Measurements from ENCODE around the gene PTCH2.
"Not testable (repeated sequence)": the region's sequence is repeated elsewhere in the genome, so short reads cannot be mapped to it uniquely, and the experiment has no call there.

Gene PTCH2

DNA sequence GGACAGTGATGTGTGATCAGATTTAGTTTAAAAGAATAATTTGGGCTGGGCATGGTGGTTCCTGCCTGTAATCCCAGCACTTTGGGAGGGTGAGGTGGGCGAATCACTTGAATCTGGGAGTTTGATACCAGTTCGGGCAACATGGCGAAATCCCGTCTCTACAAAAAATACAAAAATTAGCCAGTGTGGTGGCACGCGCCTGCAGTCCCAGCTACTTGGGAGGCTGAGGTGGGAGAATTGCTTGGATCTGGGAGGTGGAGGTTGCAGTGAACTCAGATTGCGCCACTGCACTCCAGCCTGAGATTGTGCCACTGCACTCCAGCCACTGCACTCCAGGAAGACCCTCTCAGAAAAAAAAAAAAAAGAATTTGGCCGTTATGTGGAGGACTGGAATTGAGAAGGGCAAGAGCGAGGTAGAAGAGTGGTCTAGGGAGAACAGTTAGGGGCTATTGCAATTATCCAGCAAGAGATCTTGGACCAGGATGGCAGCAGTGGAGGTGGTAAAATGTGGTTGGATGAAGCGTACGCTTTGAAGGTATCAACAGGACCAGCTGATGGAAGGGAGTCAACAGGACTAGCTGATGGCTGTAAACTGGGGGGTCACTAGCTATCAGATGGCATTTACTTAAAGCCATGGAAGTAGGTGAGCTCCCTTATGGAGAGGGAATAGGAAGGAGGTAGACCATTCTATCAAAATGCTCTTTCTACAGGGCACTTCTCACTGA lies 25.1 kb downstream of the PTCH2 start:
- DNase-seq: no peak

DNA sequence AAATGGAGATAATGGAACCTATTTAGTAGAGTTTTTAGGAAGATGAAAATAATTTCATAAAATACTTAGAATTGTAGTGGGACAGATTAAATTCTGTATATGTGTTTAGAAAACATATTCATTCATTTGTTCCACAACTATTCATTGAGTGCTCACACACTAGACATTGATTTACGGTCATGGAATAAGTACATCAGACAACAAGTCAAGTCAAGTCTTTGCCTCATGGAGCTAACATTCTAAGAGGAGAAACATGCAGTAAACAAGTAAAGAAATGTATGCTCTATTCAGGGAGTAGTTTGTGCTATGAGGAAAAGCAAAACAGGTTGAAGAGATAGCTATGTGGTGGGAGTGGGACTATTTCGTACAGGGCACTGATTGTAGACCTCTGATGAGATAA lies 25.7 kb downstream of the PTCH2 start:
- no peak for DNase-seq

DNA sequence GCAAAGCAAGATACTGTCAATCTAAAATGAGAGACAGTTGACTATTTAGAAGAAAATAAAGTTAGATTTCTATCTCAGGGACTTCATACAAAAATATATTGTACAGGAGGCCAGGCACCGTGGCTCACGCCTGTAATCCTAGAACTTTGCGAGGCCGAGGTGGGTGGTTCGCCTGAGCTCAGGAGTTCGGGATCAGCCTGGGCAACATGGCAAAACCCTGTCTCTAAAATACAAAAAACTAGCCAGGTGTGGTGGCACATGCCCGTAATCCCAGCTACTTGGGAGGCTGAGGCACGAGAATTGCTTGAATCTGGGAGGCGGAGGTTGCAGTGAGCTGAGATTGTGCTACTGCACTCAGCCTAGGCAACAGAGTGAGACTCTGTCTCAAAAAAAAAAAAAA lies 27.1 kb downstream of the PTCH2 start:
- DNase-seq: not testable (repeated sequence)

DNA sequence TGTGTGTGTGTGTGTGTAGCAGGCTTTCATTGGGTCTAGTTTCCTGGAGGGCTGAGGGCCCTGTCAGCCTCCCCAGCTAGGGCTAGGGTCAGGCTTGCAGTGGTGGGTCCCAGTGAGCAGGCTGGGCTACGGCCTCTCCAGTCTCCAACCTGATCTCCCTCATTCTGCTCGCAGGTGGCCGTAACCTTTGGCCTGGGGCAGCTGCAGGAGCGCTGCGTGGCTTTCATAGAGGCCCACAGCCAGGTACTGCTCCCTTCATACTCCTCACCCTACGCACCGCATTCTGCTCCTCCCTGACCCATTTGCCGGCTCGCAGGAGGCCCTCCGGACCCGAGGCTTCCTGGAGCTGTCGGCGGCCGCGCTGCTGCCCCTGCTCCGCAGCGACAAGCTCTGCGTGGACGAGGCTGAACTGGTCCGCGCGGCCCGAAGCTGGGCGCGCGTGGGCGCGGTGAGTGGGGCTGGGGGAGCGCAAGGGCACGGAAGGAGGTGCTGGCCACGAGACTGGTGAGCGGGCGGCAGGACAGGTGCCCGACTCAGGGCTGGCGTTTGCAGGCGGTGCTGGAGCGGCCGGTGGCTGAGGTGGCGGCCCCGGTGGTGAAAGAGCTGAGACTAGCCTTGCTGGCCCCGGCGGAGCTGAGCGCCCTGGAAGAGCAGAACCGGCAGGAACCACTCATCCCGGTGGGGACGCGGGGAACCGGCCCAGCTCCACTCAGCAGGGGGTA lies 30.1 kb downstream of the PTCH2 start:
- no peak for DNase-seq

DNA sequence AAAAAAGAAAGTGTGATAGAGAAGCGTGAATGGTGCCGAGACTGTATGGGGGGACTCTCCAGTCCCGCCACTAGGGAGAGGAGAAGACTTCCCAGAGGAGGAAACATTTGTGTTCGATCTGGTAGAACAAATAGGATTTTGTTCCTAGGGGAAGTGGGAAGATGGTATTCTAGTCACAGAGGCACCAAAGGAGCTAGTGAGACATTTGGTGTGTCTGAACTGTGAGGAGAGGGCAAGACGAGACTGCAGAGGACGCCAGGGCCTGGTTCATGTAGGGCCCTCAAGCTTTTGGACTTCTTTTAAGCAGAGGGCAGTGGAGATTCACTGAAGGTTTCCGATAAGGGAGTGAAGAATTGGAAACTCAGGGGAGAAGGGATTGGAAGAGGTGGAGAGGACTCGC lies 31.8 kb downstream of the PTCH2 start:
- DNase-seq: no peak

DNA sequence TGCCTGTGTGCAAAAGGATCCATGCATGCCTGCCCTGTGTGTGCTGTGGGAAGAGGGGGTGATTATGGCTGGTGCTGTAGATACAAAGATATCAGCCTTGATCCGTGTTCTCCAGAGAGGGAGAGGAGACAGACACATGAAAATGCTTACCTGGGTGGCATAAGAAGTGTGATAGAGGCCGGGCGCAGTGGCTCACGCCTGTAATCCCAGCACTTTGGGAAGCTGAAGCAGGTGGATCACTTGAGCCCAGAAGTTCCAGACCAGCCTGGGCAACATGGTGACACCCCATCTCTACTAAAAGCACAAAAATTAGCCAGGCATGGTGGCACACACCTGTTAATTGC lies 32.3 kb downstream of the PTCH2 start:
- DNase-seq: not testable (repeated sequence)

DNA sequence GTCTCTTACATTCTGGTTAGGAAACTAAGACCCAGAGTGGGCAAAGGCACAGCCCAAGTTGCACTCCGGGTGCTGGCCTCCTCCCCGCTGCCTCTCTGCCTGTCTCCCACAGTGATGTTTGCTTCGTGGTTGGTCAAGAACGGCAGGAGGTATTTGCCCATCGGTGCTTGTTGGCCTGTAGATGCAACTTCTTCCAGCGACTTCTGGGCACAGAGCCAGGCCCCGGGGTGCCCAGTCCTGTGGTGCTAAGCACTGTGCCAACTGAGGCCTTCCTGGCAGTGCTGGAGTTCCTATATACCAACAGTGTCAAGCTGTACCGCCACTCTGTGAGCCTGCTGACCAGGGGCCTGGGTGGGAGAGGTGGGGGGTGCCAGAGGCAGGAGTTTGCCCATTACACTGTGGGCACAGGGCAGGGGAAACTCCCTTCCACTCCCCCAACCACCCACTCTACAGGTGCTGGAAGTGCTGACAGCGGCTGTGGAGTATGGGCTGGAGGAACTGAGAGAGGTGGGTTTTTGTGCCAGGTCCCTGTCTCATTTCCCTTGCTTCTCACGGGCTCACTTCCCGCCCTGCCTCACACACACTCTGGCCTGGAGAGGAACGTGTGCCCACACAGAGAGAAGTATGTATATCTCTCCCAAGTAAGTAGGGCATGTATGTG lies 32.8 kb downstream of the PTCH2 start:
- DNase-seq: no peak

DNA sequence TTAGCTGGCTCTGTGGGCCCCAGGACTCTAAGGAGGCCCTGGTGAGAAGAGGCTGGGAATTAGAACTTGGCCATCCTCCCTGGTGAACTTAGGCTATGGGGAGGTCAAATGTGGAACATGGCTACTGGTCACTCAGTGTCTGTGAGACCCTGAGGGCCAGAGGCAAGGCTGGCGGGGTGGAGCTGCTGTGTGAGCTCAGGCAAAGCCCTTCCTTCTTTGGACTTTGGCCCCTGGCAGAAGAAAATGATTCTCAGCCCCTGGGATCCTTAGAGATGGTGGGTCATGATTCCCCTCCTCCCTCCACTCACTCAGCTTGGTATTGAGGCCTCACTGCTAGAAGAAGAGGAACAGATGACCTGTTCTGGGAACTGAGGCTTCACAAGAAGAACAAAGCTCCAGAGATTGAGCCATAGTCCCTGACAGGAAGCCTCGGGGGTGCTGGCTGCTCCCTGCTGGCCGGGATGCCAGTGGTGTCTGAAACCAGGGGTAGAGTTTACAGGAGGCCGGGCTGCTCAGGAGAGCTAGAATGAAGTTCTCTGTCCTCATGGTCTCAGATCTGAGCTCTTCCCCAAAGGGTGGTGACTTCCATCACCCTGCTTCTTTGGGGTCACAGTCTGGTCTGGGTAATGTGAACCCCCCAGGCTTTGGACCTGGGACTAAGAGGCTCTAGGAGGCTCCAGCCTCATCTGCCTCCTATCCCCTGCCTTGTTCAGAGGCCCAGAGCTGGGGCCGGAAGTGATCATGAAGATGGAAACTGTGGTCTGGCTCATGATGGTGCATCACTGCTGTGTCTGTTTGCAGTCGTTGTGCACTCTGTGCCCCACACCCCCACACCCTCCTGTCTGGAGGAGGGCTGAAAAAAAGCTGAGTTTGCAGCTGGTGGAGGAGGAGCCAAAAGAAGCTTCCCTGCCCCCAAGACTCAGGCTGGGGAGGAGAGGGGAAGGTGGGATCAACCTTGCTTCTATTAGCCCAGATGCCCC lies 33.8 kb downstream of the PTCH2 start:
- no peak for DNase-seq

DNA sequence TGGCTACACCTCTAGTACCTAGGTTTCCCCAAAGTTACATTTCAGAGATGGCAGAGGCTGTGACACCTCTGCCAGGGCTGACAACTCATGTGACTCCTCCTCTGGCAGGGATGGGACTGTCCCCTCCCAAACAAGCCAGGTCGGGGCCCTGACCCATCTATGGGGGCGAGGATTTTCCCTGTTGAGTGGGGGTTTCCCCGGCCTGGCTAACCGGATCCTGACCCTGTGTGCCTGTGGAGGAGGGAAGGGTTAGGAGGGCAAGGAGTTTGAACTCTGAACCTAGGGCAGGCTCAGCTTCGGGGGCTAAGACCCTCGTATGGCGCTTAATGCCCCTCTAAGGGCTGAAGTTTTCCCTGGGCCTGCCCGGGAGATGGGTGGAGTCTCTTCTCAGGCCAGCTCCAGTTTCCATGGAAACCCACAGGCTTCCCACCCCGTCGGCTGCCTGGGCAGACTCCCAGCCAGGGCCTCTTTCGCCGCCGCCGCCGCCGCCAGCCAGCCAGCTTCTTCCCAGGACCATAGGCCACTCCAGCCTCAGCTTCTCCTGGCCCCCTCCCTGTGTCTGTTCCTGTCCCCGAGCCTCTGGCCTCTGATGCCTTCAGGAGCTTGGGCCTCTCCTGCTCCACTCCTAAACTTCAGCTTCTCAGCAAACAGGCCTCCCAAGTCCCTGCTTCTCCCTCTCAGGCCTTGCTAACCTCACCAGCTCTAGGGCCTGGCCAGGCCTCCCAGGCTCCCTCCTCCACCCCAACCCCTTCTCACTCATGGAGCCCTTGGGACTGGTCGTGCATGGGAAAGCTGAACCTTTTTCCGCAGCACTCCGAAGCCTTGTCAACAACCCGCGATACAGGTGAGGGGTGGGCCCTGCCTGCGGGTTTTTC lies 34.8 kb downstream of the PTCH2 start, which contains the start of gene BTBD19:
BTBD19 (plus strand) TSS at position 461 of the 875 bp plus-strand sequence; CDS start at position 759, 298 bp downstream.
- DNase-seq: no peak

DNA sequence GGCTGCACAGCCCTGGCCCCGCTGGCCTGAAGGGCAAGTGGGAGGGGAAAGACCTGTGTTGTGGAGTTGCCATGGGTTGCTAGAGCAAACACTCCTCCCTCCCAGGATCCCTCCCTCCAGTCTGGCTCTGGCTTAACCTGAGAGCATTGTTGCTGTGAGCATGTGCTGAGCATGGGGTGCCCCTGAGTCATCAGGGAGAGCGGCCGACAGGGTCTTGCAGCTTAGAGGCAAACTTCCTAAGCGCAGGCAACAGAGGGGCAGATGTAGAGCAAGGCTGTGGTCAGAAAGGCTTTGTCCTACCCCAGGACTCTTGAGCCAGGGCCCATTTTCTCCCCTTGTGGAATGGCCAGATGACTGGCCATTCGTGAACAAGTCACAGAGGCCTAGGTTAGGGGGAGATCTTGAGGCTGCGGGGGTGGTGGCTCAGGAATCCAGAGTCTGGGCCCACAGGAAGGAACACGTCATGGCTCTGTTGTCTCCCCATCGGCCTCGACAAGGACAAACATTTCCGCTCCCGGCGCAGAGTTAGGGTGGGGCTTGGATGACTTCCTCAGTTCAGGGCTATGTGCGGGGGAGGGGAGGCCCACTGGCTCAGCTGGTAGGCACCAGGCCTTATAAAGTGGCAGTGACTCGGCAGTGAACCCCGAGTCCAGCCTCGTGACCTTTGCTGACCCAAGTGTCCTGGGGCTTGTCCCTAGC lies 35.5 kb downstream of the PTCH2 start:
- DNase-seq: no peak

DNA sequence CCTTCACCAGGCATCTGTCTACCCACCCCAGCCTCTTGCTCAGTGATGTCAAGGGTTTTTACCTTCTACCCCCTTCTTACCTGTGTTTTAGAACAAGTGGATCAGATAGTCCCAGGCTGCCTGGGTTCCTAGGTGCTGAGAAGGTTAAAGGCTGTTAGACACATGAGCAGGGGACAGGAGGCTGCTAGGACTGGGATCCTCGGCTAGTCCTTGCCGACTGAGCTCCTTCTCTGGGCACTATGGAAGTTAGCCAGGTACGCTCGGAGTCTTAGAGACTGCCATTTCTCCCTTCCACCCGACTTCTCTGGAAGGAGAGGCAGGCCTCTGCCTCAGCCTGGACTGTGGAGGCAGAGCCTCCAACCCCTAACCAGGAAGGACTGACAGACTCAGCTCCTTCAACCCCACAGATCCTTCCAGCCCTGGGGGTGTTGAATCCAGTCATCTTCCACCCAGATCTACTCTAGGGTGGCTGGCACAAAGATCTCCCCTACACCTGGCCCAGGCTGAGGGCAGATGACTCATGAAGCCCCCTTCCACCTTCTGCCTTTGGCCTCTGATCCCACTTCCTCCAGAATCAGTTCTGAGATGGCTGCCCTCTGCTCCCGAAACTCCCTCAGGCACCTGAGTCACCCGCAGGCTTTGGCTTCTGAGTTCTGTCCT lies 36.2 kb downstream of the PTCH2 start, which contains the start of gene DYNLT4:
DYNLT4 (minus strand) TSS at position 648 of the 660 bp plus-strand sequence. CDS start 683 bp downstream, outside the sequence.
- DNase-seq: no peak

DNA sequence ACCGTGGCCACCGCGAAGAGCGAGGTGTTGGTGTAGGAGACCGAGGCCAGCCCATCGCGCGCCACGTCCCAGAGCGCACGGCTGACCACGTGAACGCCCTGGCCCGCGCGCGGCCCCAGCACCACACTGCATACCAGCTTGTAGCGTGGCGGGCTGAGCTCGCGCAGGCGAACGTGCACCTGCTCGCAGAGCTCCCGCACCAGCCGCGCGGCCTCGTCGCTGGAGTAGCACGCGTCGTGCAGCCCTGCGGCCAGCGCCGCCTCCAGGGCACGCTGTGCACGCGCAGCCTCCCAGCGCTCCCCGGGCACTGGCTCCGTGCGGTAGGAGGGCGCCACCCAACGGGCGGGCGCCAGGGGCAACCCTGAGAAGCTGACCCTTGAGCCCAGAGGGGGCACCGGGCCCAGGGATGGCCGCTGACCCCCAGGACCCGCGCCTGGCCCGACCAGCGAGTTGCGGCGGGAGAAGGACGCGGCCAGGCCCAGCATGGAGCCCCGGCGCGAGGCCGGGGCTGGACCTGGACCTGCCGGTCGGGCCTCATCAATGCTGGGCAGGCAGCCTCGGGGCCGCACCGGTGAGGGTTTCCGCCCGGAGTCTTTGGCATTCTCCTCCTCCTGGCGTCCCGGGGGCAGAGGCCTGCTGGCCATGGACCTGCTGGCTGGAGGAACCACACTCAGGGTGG lies 36.9 kb downstream of the PTCH2 start:
- no peak for DNase-seq

DNA sequence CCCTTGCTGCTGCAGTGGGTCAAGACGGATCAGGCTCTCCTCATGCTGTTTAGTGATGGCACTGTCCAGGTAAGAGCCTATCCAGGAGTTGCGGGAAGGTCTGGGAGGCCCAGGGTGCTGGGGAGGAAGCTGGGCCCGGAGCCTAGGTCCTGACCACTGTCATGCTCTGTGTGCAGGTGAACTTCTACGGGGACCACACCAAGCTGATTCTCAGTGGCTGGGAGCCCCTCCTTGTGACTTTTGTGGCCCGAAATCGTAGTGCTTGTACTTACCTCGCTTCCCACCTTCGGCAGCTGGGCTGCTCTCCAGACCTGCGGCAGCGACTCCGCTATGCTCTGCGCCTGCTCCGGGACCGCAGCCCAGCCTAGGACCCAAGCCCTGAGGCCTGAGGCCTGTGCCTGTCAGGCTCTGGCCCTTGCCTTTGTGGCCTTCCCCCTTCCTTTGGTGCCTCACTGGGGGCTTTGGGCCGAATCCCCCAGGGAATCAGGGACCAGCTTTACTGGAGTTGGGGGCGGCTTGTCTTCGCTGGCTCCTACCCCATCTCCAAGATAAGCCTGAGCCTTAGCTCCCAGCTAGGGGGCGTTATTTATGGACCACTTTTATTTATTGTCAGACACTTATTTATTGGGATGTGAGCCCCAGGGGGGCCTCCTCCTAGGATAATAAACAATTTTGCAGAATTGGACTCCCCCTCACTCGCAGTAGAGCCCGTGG lies 37.6 kb downstream of the PTCH2 start:
- no peak for DNase-seq

DNA sequence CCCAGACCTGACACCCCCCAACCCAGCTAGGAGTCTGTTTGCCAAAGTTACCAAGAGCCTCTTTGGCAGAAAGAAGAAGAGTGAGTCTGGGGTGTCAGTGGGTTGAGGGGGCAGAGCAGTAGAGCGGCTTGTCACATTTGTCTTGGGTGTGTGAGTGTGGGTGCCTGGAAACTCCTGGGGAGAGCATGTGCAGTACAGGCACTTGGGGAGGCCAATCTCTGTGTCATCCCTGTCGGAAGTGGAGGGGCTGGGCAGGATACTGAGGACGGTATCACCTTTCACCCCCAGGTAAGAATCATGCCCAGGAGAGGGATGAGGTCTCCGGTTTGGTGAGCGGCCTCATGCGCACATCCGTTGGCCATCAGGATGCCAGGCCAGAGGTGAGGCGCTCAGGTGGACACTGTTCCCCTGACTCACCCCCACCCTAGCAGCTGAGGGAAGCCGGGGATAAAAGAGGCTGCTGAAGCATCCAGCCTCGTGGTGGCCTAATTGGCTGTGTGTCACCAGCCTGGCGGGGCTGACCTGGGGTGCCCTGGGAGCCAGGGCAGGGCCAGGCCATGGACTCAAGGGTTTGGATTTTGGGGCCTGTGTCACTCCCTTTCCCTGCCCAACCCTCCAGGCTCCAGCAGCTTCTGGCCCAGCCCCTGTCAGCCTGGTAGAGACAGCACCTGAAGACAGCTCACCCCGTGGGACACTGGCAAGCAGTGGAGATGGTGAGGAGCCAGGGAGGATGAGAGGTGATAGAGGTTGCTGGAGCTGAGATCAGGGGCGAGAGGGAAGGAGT lies 39.5 kb downstream of the PTCH2 start:
- DNase-seq: no peak

DNA sequence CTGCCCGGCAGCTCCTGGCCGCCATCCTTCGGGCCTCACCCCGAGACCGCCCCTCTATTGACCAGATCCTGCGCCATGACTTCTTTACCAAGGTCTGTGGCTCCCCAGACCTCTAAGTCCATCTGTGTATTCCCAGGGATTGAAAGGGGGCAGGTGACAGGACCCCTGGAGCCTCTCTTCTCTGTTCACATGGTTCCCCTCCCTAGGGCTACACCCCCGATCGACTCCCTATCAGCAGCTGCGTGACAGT lies 40.1 kb downstream of the PTCH2 start:
- DNase-seq: no peak

DNA sequence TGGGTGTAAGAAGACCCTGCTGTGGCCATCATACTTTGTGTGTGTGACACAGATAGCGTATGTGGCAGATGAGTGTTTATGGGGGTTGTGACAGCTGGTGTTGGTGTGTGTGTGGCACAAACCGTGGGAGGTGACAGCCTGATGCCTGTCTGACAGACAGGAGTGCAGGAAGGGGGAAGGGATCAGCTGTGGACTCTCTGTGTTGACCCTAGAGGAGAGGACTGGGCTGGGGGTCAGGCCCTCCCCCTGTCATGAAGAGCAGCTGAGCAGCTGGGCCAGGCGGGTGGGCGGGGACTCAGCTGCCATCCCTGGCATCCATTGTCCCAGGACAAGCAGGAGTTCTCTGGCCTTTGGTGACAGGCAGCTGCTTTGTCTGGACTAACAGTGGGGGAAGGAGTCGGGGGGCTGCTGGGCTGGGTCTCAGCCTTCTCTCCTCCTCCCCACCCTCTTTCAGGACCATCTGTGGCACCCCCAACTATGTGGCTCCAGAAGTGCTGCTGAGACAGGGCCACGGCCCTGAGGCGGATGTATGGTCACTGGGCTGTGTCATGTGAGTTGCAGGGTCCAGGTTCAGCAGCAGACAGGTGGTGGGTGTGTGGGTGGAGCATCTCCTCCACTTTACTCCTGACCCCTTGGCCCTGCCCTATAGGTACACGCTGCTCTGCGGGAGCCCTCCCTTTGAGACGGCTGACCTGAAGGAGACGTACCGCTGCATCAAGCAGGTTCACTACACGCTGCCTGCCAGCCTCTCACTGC lies 40.6 kb downstream of the PTCH2 start:
- DNase-seq: no peak

DNA sequence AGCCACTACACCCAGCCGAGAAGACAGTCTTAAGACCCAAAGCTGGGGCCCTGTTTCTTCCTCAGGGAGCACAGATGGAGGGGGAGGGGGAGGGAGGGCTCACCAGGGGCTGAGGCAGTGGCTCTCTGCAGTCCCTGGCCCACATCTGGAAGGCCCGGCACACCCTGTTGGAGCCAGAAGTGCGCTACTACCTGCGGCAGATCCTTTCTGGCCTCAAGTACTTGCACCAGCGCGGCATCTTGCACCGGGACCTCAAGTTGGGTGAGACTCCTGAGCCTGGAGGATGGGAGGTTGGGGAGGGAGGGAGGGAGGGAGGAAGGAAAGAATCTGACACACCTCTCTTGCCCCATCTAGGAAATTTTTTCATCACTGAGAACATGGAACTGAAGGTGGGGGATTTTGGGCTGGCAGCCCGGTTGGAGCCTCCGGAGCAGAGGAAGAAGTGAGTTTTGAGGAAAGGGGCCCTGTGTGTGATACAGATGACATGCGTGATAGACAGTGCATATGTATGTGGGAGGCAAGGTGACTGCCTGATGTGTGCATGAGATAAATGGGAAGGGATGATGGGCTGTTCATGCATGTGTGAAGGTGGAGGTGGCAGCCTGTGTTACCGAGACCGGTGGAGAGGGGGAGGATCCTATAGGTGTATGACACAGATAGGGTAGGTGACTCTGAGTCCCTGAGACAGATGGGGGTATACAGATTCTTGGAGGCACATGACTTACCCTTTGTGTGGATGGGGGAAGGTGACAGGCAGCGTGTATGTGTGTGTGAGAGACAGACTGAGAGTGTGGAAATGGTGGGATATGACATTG lies 41.4 kb downstream of the PTCH2 start:
- DNase-seq: no peak
